ENCODE results near the gene FAM236A.
"Not testable (repeated sequence)": the region's sequence is repeated elsewhere in the genome, so short reads cannot be mapped to it uniquely, and the experiment has no call there.

DNA sequence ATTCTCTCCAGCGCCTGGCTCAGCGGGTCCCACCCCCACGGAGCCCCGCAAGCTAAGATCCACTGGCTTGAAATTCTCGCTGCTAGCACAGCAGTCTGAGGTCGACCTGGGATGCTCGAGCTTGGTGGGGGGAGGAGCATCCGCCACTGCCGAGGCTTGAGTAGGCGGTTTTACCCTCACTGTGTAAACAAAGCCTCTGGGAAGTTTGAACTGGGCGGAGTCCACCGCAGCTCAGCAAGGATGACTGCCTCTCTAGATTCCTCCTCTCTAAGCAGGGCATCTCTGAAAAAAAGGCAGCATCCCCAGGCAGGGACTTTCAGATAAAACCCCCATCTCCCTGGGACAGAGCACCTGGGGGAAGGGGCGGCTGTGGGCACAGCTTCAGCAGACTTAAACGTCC, 48.3 kb upstream of the FAM236A start:
- not testable (repeated sequence) for TF ChIP-seq CBX3 (IDR thresholded peaks at IDR 0.05; ENCODE audit: borderline replicate concordance in 1 of 2, low read length in 2 of 2); POLR2AphosphoS5 (IDR thresholded peaks at IDR 0.05; ENCODE audit: control insufficient read depth, insufficient read depth, low read depth, low read length); COPS2 (conservative IDR thresholded peaks at IDR 0.05)
- TF ChIP-seq, protein P1, sequence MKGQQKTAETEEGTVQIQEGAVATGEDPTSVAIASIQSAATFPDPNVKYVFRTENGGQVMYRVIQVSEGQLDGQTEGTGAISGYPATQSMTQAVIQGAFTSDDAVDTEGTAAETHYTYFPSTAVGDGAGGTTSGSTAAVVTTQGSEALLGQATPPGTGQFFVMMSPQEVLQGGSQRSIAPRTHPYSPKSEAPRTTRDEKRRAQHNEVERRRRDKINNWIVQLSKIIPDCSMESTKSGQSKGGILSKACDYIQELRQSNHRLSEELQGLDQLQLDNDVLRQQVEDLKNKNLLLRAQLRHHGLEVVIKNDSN (CRISPR knock-in tag; IDR thresholded peaks at IDR 0.05): not testable (repeated sequence)
- TF ChIP-seq, protein P2, sequence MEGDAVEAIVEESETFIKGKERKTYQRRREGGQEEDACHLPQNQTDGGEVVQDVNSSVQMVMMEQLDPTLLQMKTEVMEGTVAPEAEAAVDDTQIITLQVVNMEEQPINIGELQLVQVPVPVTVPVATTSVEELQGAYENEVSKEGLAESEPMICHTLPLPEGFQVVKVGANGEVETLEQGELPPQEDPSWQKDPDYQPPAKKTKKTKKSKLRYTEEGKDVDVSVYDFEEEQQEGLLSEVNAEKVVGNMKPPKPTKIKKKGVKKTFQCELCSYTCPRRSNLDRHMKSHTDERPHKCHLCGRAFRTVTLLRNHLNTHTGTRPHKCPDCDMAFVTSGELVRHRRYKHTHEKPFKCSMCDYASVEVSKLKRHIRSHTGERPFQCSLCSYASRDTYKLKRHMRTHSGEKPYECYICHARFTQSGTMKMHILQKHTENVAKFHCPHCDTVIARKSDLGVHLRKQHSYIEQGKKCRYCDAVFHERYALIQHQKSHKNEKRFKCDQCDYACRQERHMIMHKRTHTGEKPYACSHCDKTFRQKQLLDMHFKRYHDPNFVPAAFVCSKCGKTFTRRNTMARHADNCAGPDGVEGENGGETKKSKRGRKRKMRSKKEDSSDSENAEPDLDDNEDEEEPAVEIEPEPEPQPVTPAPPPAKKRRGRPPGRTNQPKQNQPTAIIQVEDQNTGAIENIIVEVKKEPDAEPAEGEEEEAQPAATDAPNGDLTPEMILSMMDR (IDR thresholded peaks at IDR 0.05 in 2 of 3, conservative IDR thresholded peaks at IDR 0.05 in 1 of 3; ENCODE audit: insufficient read depth in 2 of 3, low read depth in 1 of 3, low read length in 3 of 3): not testable (repeated sequence)
- TF ChIP-seq, protein P3, sequence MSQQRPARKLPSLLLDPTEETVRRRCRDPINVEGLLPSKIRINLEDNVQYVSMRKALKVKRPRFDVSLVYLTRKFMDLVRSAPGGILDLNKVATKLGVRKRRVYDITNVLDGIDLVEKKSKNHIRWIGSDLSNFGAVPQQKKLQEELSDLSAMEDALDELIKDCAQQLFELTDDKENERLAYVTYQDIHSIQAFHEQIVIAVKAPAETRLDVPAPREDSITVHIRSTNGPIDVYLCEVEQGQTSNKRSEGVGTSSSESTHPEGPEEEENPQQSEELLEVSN (IDR thresholded peaks at IDR 0.05; ENCODE audit: borderline replicate concordance in 1 of 2, extremely low read depth in 1 of 2, insufficient read depth in 1 of 2, insufficient read length in 1 of 2, low read depth in 1 of 2, low read length in 1 of 2, poor library complexity in 1 of 2, severe bottlenecking in 1 of 2): not testable (repeated sequence)

All from K562 (cell line).